Measurements from ENCODE around the gene SPRED1. TPM values are rescaled to one million over a fixed set of nuclear protein-coding genes. Genes with fewer than 3 reads are reported as not detected.

Gene SPRED1
- total and polyA plus RNA-seq, 2 of the 4 experiments (the other 2 are of a cell fraction): 6.6 to 17.9 TPM

DNA sequence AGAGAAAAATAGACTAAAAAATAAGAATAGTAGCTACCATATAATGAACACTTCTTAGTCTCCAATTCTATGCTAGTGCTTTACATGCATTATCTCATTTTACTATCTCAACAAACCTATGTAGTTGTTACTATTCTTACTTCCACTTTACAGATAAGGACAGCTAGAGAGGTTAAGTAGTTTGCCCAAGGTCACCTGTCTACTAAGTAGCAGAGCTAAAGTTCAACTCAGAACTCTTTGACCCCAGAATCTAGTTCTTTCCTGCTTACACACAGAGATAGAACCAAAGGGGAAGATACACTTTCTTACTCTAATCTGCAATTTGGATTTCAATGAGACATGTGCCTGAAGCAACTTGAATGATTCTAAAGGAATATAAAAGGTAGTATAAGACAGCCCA, 24.7 kb upstream of the SPRED1 start:
- no TSS peak for BruUV-seq (replicated peaks)
- ChIA-PET CTCF (interaction anchor here (1.1 kb wide), 1 partner anchor 55 kb away, joined by 5 read pairs; no protein-coding TSS in a partner anchor), POLR2A (ENCODE audit: unreplicated experiment) (no interaction called here)
- H3K27ac ChIP-seq (ENCODE audit: insufficient read depth, low read length): no peak overlapping the region
- no peak overlapping the region for H2AFZ ChIP-seq (replicated peaks; ENCODE audit: low read length, poor library complexity)
- H4K20me1 ChIP-seq (ENCODE audit: insufficient read depth, low read length): no peaks in the 10 kb centered on the region
- H3K4me1 ChIP-seq (ENCODE audit: control insufficient read depth, insufficient read depth, low read length): no peaks in the 10 kb centered on the region
- no peak overlapping the region for H3K9ac ChIP-seq (ENCODE audit: low read depth, low read length)
- H2AK5ac ChIP-seq (ENCODE audit: low read depth, low read length): no peak overlapping the region
- no peak overlapping the region for H3K4ac ChIP-seq (ENCODE audit: low read depth, low read length)
- TF ChIP-seq RCOR1 (IDR thresholded peaks at IDR 0.05; ENCODE audit: insufficient replicate concordance, low read length): no peak
- no peak for TF ChIP-seq BHLHE40 (IDR thresholded peaks at IDR 0.05; ENCODE audit: low read depth, low read length)
- TF ChIP-seq, protein P1, sequence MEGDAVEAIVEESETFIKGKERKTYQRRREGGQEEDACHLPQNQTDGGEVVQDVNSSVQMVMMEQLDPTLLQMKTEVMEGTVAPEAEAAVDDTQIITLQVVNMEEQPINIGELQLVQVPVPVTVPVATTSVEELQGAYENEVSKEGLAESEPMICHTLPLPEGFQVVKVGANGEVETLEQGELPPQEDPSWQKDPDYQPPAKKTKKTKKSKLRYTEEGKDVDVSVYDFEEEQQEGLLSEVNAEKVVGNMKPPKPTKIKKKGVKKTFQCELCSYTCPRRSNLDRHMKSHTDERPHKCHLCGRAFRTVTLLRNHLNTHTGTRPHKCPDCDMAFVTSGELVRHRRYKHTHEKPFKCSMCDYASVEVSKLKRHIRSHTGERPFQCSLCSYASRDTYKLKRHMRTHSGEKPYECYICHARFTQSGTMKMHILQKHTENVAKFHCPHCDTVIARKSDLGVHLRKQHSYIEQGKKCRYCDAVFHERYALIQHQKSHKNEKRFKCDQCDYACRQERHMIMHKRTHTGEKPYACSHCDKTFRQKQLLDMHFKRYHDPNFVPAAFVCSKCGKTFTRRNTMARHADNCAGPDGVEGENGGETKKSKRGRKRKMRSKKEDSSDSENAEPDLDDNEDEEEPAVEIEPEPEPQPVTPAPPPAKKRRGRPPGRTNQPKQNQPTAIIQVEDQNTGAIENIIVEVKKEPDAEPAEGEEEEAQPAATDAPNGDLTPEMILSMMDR (conservative IDR thresholded peaks at IDR 0.05; ENCODE audit: low read depth, low read length): no peak
- no peak for TF ChIP-seq MAZ (IDR thresholded peaks at IDR 0.05; ENCODE audit: borderline replicate concordance, low read depth, low read length)
- TF ChIP-seq MXI1 (IDR thresholded peaks at IDR 0.05; ENCODE audit: borderline replicate concordance, low read depth, low read length): no peak
- H4K8ac ChIP-seq (ENCODE audit: low read depth in 2 of 2, low read length in 2 of 2): no peak overlapping the region
- H3K14ac ChIP-seq (replicated peaks; ENCODE audit: low read depth, low read length): no peak overlapping the region
- H2BK20ac ChIP-seq (ENCODE audit: low read depth, low read length): no peak overlapping the region
- H3K27me3 ChIP-seq (ENCODE audit: control insufficient read depth, insufficient read depth, low read length): no peaks in the 10 kb centered on the region
- ATAC-seq (ENCODE audit: low read depth) (no peak), DNase-seq (no peak)
- H3K56ac ChIP-seq (ENCODE audit: extremely low read depth, insufficient read depth, low read length): no peak overlapping the region
- no peaks in the 10 kb centered on the region for H3K9me3 ChIP-seq (ENCODE audit: control insufficient read depth, insufficient read depth, low read length)
- no peak overlapping the region for H3K4me3 ChIP-seq (ENCODE audit: insufficient read depth, low read depth, low read length)
- no peak overlapping the region for H3K4me2 ChIP-seq (ENCODE audit: low read depth, low read length)
- H4K91ac ChIP-seq (ENCODE audit: insufficient read depth, low read depth, low read length): no peak overlapping the region
- in situ Hi-C loops (cut with MboI; ENCODE audit: low sequenced_read_pairs) (no loop called here), intact Hi-C loops (cut with micrococcal nuclease) (no loop called here), dilution Hi-C loops (cut with HindIII; ENCODE audit: low sequenced_read_pairs, unreplicated experiment) (no loop called here)
- no peak overlapping the region for H3K18ac ChIP-seq (ENCODE audit: low read depth, low read length)
- no peak overlapping the region for H2BK15ac ChIP-seq (ENCODE audit: low read depth, low read length)
- no peak overlapping the region for H2BK120ac ChIP-seq (ENCODE audit: low read depth, low read length)
- peaks cover 4% of the 10 kb centered on the region; the same call in 1 of the 2 replicates for H3K9me1 ChIP-seq (ENCODE audit: insufficient read depth, low read length)
- no peaks in the 10 kb centered on the region for H3K36me3 ChIP-seq (ENCODE audit: control insufficient read depth, insufficient read depth, low read length)
- H3K79me1 ChIP-seq (ENCODE audit: low read depth in 1 of 2, low read length in 2 of 2): no peaks in the 10 kb centered on the region
- H4K5ac ChIP-seq (ENCODE audit: low read depth, low read length): no peak overlapping the region
- no peak overlapping the region for H3K23ac ChIP-seq (ENCODE audit: low read depth, low read length)
- H2BK5ac ChIP-seq (ENCODE audit: low read depth, low read length, poor library complexity, severe bottlenecking): no peak overlapping the region
- H2AK9ac ChIP-seq (replicated peaks; ENCODE audit: low read depth, low read length, poor library complexity): no peak overlapping the region
